Gastroesophageal sphincter (tissue), 4 donors: Measurements from ENCODE around the gene NR3C2. TPM values are rescaled to one million over a fixed set of nuclear protein-coding genes. Genes with fewer than 3 reads are reported as not detected.

Source experiments
- ATAC-seq: fragments of 150-250 bp; one replicate; pipeline ENCODE4 v1.9.1; 2016; ENCODE audit warnings: mild to moderate bottlenecking, moderate library complexity
- H3K27ac ChIP-seq, 4 donors: fragments of 200-600 bp; sonication (generic) in 3 of 4; 1 replicate in 3 of 4; 2 replicates in 1 of 4; pipeline ENCODE4 v1.5.1; 2016 to 2019
- H3K27me3 ChIP-seq: fragments of 200-600 bp; sonication (generic); one replicate; pipeline ENCODE4 v1.5.1; 2019
- H3K36me3 ChIP-seq, 2 donors: fragments of 200-600 bp; sonication (generic); one replicate each; pipeline ENCODE4 v1.5.1; 2019; ENCODE audit warnings: control low read depth in 1 of 2
- H3K4me1 ChIP-seq, 3 donors: fragments of 200-600 bp; sonication (generic); 1 replicate in 2 of 3; 2 replicates in 1 of 3; pipeline ENCODE4 v1.5.1; 2016 to 2019; ENCODE audit warnings: control low read depth in 2 of 3
- H3K4me3 ChIP-seq, 2 donors: fragments of 200-600 bp; sonication (generic); one replicate each; pipeline ENCODE4 v1.5.1; 2019; ENCODE audit warnings: mild to moderate bottlenecking in 1 of 2, moderate library complexity in 1 of 2
- H3K9me3 ChIP-seq, 3 donors: fragments of 200-600 bp; sonication (generic); one replicate each; pipeline ENCODE4 v1.5.1; 2017 to 2019; ENCODE audit warnings: control low read depth in 2 of 3
- CTCF ChIP-seq, 4 experiments: fragments of 200-600 bp in 2 of 4; fragments of 450-650 bp in 2 of 4; sonication (generic) in 1 of 4; IDR thresholded peaks; one replicate each; pipeline ENCODE4 v1.5.1; 2017 to 2019; ENCODE audit warnings: antibody characterized with exemption in 4 of 4, mild to moderate bottlenecking in 2 of 4, moderate library complexity in 2 of 4
- EP300 ChIP-seq: sonication (generic); formaldehyde crosslinking; IDR thresholded peaks from one replicate; pipeline ENCODE4 v1.6.1; 2017; ENCODE audit warnings: antibody characterized with exemption, mild to moderate bottlenecking
- POLR2A ChIP-seq, 2 donors: fragments of 450-650 bp; IDR thresholded peaks; one replicate each; pipeline ENCODE4 v1.6.1; 2017; ENCODE audit warnings: antibody characterized with exemption in 2 of 2, mild to moderate bottlenecking in 2 of 2, moderate library complexity in 1 of 2
- POLR2AphosphoS5 ChIP-seq: sonication (generic); formaldehyde crosslinking; IDR thresholded peaks from one replicate; pipeline ENCODE4 v1.6.1; 2017; ENCODE audit warnings: antibody characterized with exemption
- WGBS, 2 donors: methylation state at CpG; one replicate each; pipeline ENCODE4 v1.1.5; 2018; ENCODE audit warnings: low coverage in 1 of 2; 5-methylcytosine and 5-hydroxymethylcytosine counted together
- total RNA-seq, 4 donors: library from RNA; depleted of rRNA; stranded (reverse); fragments of >200 nt; gene quantifications; one replicate each; pipeline ENCODE4 v1.1.0, GENCODE V29; 2016

The NR3C2 gene
- total RNA-seq, 4 donors from 2014 or later, result 11.6 to 15.9 (median 13.9) TPM

DNA sequence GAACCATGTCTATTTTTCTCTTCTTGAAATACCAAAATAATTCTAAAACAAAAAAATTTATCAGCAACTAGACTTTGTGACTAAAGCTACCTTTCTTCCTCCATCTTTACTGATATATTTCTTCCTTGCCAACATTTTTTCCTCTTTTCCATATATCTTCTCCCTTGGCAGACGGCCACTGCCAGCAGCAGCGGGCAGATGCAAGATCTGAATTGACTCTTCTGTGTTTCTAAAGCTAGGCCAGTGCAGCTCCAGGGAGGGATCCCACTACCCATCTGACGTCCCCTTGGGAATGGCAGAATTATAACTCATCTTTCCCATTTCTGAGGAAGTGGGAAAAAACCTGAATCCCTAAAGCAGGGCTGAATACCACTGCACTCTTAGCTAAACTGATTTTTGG is 206.4 kb downstream of the NR3C2 start:
- TF ChIP-seq POLR2A (IDR thresholded peaks at IDR 0.05) (no peak), CTCF (IDR thresholded peaks at IDR 0.05) (no peak), EP300 (no peak), POLR2AphosphoS5 (no peak)
- Histone ChIP-seq H3K36me3 (no peaks in the 10 kb centered on the region), H3K27me3 (no peaks in the 10 kb centered on the region), H3K4me3 (no peak overlapping the region), H3K9me3 (no peaks in the 10 kb centered on the region), H3K27ac (no peak overlapping the region), H3K4me1 (peaks cover 0 to 14% (median 0%) of the 10 kb centered on the region in 3 donors)
- no peak for ATAC-seq
- 100% methylated on average over 3 of the region's 3 CpGs; no CpG with 5 or more reads in 1 of the 2 donors for WGBS, 2 donors

DNA sequence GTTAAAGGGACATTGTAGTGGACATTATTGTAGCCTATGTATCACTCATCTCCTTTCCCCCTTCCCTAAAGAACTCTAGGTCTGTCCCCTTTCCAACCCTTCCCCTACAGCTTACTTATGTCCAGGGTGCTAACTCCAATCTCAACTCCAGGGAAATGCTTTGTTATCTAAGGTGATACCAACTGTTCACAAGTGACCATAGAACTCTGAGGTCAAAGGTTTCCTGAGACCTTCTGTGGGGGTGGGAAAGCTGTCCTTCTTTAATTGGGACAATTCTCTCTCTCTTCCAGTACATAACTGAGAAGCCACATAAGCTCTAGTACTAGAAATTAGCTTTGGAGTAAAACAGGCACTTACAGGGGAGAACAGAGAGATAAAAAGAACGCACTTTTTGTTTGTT is 212.4 kb downstream of the NR3C2 start:
- H3K36me3 ChIP-seq, result no peaks in the 10 kb centered on the region
- no peaks in the 10 kb centered on the region for H3K9me3 ChIP-seq
- no peak for ATAC-seq
- TF ChIP-seq POLR2A (IDR thresholded peaks at IDR 0.05), result no peak
- no peak for TF ChIP-seq EP300
- no peak for TF ChIP-seq POLR2AphosphoS5
- TF ChIP-seq CTCF (IDR thresholded peaks at IDR 0.05), result no peak
- no peaks in the 10 kb centered on the region for H3K27me3 ChIP-seq
- H3K4me1 ChIP-seq, result peaks cover 0 to 22% (median 0%) of the 10 kb centered on the region in 3 donors
- 88 to 90% methylated on average over 1 of the region's 1 CpG for WGBS, 2 donors
- no peak overlapping the region for H3K27ac ChIP-seq
- no peak overlapping the region for H3K4me3 ChIP-seq

- TF ChIP-seq POLR2A (IDR thresholded peaks at IDR 0.05) (no peak), POLR2AphosphoS5 (no peak), CTCF (IDR thresholded peaks at IDR 0.05) (no peak), EP300 (no peak)
- 91 to 100% methylated on average over 1 to 3 of the region's 4 CpGs for WGBS, 2 donors
- H3K4me1 ChIP-seq, result peaks cover 0 to 26% (median 0%) of the 10 kb centered on the region in 3 donors
- ATAC-seq, result no peak
- no peak overlapping the region for H3K4me3 ChIP-seq
- H3K27me3 ChIP-seq, result no peaks in the 10 kb centered on the region
- no peak overlapping the region for H3K27ac ChIP-seq
- no peaks in the 10 kb centered on the region for H3K36me3 ChIP-seq
- no peaks in the 10 kb centered on the region for H3K9me3 ChIP-seq
These were observed 213.2 kb downstream of the NR3C2 start for GRCh38 chr4:148229028-148229427.

DNA sequence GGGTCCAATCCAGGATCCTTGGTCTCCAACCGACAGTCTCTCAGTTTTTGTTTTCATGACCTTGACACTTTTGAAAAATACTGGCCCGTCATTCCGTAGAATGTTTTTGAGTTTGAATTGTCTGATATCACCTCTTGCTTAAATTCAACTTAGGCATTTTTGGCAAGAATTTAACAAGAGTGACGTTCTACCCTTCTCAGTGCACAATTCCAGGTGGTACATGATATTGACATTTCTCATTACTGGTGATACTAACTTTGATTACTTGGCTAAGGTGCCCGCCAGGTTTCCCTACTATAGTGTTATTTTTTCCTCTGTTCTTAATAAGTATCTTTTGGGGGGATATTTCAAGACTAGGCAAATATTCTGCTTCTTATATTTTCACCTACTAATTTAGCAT is 215.1 kb downstream of the NR3C2 start:
- no peaks in the 10 kb centered on the region for H3K36me3 ChIP-seq
- H3K4me1 ChIP-seq, result peaks cover 0 to 26% (median 0%) of the 10 kb centered on the region in 3 donors
- no peak for TF ChIP-seq POLR2AphosphoS5
- TF ChIP-seq CTCF (IDR thresholded peaks at IDR 0.05), result no peak
- TF ChIP-seq EP300, result no peak
- TF ChIP-seq POLR2A (IDR thresholded peaks at IDR 0.05), result no peak
- no peaks in the 10 kb centered on the region for H3K27me3 ChIP-seq
- no peak overlapping the region for H3K4me3 ChIP-seq
- ATAC-seq, result no peak
- H3K27ac ChIP-seq, result no peak overlapping the region
- no peaks in the 10 kb centered on the region for H3K9me3 ChIP-seq
- WGBS, 2 donors, result 95 to 100% methylated on average over 4 to 5 of the region's 5 CpGs

DNA sequence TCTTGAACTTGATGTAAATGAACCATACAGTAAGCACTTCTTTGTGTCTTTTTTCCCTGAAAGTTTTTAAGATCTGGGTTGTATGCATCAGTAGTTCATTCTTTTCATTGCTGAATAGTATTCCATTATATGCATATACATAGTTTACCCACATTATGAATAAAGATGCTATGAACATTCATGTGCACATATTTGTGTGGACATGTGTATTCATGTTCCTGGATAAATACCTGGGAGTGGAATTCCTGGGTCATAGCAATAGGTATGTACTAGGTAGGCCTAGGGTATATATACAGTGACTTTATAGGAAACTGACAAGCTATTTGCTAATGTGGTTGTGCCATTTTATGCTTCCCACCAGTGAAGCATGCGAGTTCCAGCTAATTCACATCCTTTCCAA is 215.9 kb downstream of the NR3C2 start:
- ATAC-seq, result no peak
- TF ChIP-seq POLR2A (IDR thresholded peaks at IDR 0.05) (no peak), EP300 (no peak), POLR2AphosphoS5 (no peak), CTCF (IDR thresholded peaks at IDR 0.05) (no peak)

More for the DNA sequence above, 215.9 kb downstream of the NR3C2 start:
- Histone ChIP-seq H3K4me1 (peaks cover 0 to 26% (median 0%) of the 10 kb centered on the region in 3 donors), H3K9me3 (no peaks in the 10 kb centered on the region), H3K4me3 (no peak overlapping the region), H3K36me3 (no peaks in the 10 kb centered on the region), H3K27me3 (no peaks in the 10 kb centered on the region), H3K27ac (no peak overlapping the region)
- WGBS, 2 donors, result 100% methylated on average over 1 of the region's 1 CpG
